ENCODE data around the gene TMEM80. TPM values are rescaled to one million over a fixed set of nuclear protein-coding genes. Genes with fewer than 3 reads are reported as not detected.

Gene TMEM80
- total and polyA plus RNA-seq, 9 of the 15 experiments (the other 6 are each of a cell fraction or from before 2014, with no cell fraction given) = 5.1 to 30.1 (median 12.4) TPM

DNA sequence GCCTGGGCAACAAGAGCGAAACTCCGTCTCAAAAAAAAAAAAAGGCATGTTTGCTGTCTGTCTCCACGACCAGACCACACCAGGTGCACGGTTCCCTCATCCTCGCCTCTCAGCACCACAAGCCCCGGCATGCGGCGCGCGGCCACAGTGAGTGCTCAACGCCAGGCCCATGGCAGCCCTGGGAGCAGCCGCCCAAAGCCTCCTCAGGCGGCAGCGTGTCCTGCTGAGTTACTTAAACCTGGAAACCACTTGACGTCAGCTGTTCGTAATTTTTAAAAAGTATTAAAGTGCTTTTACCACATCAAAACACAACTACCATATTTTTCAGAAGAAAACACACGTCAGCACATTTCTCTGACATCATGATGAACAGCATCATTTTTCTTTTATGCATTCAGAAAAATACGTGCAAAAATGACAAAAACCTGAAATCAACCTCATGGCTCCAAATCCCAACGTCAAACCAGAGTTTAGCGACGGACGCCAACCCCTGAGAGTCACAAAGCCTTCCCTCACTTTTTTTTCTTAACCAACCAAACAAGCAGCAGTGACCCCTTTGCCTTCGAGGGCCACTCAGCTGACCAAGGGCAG, 2.7 kb upstream of the TMEM80 start (continued):
- TF ChIP-seq ZBTB33 (CRISPR knock-in tag; IDR thresholded peaks at IDR 0.05) = peak; percentile 93
- TF ChIP-seq ZNF717 (CRISPR knock-in tag; IDR thresholded peaks at IDR 0.05) = peak; percentile 38; the same call in 1 of the 2 replicates
- TF ChIP-seq POLR2B (IDR thresholded peaks at IDR 0.05; ENCODE audit: low read depth, partially characterized antibody) = no peak
- TF ChIP-seq GATAD2B (IDR thresholded peaks at IDR 0.05; ENCODE audit: borderline replicate concordance) = no peak
- TF ChIP-seq THAP7 (CRISPR knock-in tag; IDR thresholded peaks at IDR 0.05) = no peak
- TF ChIP-seq, protein P1, sequence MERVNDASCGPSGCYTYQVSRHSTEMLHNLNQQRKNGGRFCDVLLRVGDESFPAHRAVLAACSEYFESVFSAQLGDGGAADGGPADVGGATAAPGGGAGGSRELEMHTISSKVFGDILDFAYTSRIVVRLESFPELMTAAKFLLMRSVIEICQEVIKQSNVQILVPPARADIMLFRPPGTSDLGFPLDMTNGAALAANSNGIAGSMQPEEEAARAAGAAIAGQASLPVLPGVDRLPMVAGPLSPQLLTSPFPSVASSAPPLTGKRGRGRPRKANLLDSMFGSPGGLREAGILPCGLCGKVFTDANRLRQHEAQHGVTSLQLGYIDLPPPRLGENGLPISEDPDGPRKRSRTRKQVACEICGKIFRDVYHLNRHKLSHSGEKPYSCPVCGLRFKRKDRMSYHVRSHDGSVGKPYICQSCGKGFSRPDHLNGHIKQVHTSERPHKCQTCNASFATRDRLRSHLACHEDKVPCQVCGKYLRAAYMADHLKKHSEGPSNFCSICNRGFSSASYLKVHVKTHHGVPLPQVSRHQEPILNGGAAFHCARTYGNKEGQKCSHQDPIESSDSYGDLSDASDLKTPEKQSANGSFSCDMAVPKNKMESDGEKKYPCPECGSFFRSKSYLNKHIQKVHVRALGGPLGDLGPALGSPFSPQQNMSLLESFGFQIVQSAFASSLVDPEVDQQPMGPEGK (CRISPR knock-in tag; IDR thresholded peaks at IDR 0.05; ENCODE audit: borderline replicate concordance) = no peak
- no peak for TF ChIP-seq ZNF354B (CRISPR knock-in tag; IDR thresholded peaks at IDR 0.05)
- no peak for TF ChIP-seq FOXA1 (IDR thresholded peaks at IDR 0.05; ENCODE audit: borderline replicate concordance)
- peak; percentile 21 for TF ChIP-seq DACH1 (IDR thresholded peaks at IDR 0.05; ENCODE audit: partially characterized antibody)
- no peak for TF ChIP-seq KDM5B (IDR thresholded peaks at IDR 0.05; ENCODE audit: insufficient replicate concordance, low read depth, low read length)
- TF ChIP-seq TAF1 (IDR thresholded peaks at IDR 0.05; ENCODE audit: control insufficient read depth, extremely low read depth, insufficient read depth, low read length, severe bottlenecking) = no peak
- TF ChIP-seq, protein P2, sequence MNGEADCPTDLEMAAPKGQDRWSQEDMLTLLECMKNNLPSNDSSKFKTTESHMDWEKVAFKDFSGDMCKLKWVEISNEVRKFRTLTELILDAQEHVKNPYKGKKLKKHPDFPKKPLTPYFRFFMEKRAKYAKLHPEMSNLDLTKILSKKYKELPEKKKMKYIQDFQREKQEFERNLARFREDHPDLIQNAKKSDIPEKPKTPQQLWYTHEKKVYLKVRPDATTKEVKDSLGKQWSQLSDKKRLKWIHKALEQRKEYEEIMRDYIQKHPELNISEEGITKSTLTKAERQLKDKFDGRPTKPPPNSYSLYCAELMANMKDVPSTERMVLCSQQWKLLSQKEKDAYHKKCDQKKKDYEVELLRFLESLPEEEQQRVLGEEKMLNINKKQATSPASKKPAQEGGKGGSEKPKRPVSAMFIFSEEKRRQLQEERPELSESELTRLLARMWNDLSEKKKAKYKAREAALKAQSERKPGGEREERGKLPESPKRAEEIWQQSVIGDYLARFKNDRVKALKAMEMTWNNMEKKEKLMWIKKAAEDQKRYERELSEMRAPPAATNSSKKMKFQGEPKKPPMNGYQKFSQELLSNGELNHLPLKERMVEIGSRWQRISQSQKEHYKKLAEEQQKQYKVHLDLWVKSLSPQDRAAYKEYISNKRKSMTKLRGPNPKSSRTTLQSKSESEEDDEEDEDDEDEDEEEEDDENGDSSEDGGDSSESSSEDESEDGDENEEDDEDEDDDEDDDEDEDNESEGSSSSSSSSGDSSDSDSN (IDR thresholded peaks at IDR 0.05; ENCODE audit: borderline replicate concordance in 1 of 2, low read depth in 2 of 2, low read length in 2 of 2) = 0 out of 4 replicates have a peak, but pooled peaks of 1 of the 2 experiments have one; percentile 39
- TF ChIP-seq C11orf30 (IDR thresholded peaks at IDR 0.05; ENCODE audit: low read depth) = peak; percentile 94
- no peak for TF ChIP-seq CREBBP (IDR thresholded peaks at IDR 0.05; ENCODE audit: low read depth, low read length)
- no peak for TF ChIP-seq ZNF668 (CRISPR knock-in tag; IDR thresholded peaks at IDR 0.05)
- peak; percentile 91 for TF ChIP-seq MAFK (IDR thresholded peaks at IDR 0.05; ENCODE audit: low read length)
- no peak for TF ChIP-seq ATF1 (CRISPR knock-in tag; IDR thresholded peaks at IDR 0.05)
- peak; percentile 55 for TF ChIP-seq ATF1 (tag; IDR thresholded peaks at IDR 0.05)
- TF ChIP-seq MTA1 (IDR thresholded peaks at IDR 0.05; ENCODE audit: borderline replicate concordance) = no peak
- no peak for TF ChIP-seq ZNF124 (CRISPR knock-in tag; IDR thresholded peaks at IDR 0.05)
- TF ChIP-seq SP1 (CRISPR knock-in tag; IDR thresholded peaks at IDR 0.05) = no peak; the same call in 1 of the 2 replicates
